Stimulated activated CD8-positive, alpha-beta memory T cell treated with anti-CD3 and anti-CD28 coated beads, Interleukin-12 subunit alpha, Interleukin-12 subunit beta, amount 100 ng/mL, for 1 hour (primary cell): Measurements from ENCODE around the gene BNC2.
"Not testable (repeated sequence)": the region's sequence is repeated elsewhere in the genome, so short reads cannot be mapped to it uniquely, and the experiment has no call there.

ENCODE experiments used
- DNase-seq: peaks from one replicate; pipeline ENCODE4 v3.0.0-alpha.2; 2020; ENCODE audit warnings: low read depth

Gene BNC2

DNA sequence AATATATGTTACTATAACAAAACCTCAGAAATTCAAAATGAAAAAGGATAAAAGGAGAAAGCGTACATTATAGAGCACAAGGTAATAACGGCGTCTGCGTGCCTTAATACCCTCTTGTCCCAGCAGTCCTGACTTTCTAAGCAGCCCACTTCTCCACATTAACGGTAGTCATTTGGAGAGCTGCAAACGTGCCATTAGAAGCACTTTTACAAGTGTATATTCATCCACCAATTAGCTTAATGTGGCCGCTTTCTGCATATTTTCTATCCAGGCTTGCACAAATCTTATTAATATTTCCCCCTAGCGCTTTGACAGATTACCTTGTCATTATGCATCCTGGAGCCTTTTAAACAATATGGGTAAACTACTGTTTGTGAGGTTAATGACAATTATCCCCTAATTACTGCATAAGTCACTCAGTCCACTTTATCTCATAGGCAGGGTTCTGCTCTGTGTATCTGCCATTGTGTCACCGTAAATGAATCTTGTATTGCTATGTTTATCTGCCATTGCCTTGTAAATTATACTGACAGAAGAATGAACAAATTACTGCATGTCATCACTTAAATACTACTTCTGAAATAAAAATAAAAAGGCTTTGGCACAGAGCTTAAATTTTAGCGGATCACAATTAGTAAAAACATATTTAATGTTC, 421.3 kb downstream of the BNC2 start:
- DNase-seq: no peak

DNA sequence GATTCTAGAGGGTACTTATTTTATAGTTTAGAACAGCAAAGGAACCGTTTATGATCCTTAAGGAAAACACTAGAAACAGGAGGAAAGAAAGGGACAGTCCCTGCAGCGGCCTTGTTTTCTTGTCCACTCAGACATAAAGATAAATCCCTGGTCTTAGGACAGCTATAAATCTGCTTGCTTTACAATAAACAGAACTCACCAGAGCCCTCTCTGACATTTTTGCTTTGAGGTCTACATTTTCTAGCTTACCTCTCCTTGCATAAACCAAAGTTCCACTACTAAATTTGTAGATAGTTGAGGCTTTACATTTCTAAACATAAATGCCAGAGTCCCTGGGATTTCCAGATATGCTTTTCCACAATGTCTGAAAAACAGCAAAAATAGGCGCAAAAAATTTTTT, 422.5 kb downstream of the BNC2 start:
- no peak for DNase-seq

- DNase-seq: no peak
Measured at GRCh38 chr9:16446636-16447035, 423.8 kb downstream of the BNC2 start.

DNA sequence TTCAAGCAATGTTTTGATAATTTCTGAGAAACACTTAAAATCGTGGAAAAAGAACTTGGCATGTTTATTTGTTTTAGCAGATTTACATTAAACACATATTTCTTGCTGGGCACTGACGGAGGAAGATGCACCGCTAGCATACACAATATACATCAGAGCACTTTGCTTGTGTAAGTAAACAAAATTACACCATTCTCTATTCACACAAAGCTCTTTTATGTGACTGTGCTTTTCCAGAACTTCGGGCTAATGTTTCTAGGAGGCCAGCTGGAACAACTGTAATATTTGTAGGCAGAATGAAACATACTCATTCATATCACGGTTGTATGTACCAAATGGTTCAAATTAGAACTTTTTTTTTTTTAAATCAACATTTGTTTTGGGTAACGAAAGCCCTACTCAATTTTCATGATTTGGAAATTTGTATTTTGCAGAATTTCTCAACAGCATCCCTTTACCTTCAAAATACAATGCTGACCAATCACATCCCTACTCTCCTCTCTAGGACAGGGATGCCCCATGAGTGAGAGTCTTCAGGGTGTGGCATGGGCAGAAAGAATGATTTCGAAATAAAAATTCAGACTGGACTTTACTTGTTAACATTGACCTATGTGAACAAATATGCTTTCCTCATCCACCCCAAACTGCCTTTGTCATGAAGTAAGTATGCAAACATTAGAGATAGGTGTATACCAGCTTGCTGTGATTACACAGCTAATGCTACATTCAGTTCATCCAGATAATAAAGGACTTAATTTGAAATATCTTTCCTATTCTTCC, 425.1 kb downstream of the BNC2 start:
- DNase-seq: no peak

DNA sequence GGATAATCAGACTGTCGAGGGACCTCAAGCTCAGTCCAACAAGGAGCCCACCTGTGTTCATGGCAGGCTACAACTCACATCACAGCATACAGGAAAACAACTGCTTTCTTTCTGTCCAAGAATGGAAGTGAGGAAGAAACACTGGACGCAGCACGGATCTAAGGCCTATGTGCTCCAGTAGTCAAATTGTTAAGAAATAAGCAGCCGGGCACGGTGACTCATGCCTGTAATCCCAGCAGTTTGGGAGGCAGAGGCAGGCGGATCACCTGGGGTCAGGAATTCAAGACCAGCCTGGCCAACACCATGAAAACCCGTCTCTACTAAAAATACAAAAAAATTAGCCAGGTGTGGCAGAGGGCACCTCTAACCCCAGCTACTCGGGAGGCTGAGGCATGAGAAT, 427.8 kb downstream of the BNC2 start:
- DNase-seq: no peak

- no peak for DNase-seq
Measured at GRCh38 chr9:16441791-16442190, 428.7 kb downstream of the BNC2 start.

GRCh38 chr9:16438831-16439230, 431.6 kb downstream of the BNC2 start:
- DNase-seq: not testable (repeated sequence)

DNA sequence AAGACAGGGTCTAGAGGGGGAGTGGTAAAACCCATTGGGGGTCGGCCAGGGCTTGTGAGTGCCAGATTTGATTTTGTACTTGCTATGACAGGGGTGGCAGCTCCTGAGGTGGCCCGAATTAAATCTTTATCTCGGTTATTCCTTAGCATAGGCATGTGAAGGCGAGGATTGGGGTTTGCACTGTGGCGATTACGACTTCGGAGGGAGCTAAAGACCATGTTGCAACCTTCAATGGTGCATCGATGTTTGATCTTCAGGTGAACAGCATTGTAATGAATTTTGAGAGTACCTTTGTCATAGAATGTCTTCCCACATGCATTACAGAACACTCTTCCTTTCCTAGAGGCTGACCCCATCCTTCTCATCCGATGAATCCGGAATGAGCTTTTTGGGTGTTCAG, 433.9 kb downstream of the BNC2 start:
- no peak for DNase-seq

DNA sequence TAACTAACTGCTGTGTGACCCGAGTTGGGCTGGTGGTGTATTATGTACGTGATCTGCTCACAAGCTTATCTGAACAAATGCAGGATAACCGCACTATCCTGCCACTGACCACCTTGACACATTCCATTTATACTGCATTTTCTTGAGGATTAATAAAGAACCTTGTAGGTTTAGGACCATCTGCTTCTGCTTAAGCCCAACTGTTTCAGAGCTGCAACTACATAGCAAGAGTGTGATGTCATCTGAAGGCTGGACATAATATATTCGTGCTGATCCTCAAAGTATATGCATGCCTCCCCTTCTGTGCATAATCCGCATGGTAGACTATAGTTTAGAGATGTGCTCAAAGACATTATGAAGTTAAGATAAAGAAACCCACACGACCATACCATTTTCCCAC, 435.9 kb downstream of the BNC2 start:
- no peak for DNase-seq

DNA sequence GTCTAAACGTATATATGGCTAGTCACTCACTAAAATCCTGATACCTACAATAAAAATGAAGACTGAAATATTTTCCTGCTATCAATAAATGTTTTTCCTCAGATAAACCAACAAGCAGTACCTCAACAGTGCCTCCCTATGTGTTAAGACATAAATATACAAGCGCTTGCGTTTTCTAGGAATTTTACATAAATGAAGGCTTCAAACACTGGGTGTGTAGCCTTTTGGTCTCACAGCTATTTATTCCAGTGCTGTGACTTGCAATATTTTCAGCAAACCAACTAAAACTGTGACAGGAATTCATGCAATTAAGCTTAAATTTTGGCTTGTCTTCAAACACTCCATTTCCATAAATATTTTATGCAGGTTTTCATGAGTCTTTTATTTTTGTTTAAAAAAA, 437.0 kb downstream of the BNC2 start:
- DNase-seq: no peak

- no peak for DNase-seq
Measured at GRCh38 chr9:16431666-16432392, 438.6 kb downstream of the BNC2 start.

GRCh38 chr9:16429671-16430070, 440.8 kb downstream of the BNC2 start:
- DNase-seq: no peak

DNA sequence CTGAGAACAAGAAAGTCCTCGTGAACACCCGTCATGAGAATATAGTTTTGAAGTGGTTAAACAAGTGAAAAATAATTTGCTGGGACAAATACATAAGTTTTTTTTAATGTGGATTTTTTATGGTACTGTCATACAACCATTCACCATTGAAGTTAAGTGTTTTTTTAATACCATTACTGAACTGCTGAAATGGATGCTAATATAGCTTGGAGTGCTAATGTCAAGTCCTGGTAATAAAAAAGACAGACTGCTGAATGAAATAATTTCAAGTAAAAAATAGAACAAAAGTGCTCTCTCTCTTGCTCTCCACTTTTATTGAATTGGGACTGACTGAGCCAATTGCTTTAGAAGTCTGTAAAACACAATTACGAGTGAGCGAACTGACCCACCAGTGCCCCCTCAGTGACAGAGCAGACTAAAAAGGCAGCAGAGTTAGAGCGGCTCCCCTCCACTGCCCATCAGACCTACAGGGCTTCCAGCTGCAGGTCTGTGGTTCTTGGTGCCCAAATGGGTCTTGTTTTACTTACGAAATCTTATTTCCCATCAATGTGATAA, 442.5 kb downstream of the BNC2 start:
- DNase-seq: no peak

- DNase-seq: no peak
Measured at GRCh38 chr9:16426716-16427115, 443.8 kb downstream of the BNC2 start.

GRCh38 chr9:16425562-16426231, 444.8 kb downstream of the BNC2 start:
- no peak for DNase-seq

- DNase-seq: no peak
Measured at GRCh38 chr9:16422114-16422513, 448.4 kb downstream of the BNC2 start.

DNA sequence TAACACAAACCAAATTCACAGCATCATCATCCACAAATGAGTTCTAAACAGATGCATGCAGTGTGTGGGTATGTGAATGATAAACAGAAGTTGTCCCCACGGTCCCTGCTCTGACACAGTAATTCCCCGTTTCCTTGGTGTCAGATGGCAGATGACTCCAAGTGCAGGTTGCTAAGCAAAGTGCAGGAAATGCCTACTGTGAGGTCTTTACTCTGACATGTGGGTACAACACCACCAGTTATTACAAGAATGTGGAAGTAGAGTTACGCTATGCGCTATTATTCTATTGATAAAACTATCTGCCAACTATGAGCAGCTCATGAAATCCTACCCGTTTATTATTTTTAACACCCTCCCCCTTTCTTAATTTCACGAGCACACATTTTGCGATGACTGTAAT, 448.9 kb downstream of the BNC2 start:
- no peak for DNase-seq

DNA sequence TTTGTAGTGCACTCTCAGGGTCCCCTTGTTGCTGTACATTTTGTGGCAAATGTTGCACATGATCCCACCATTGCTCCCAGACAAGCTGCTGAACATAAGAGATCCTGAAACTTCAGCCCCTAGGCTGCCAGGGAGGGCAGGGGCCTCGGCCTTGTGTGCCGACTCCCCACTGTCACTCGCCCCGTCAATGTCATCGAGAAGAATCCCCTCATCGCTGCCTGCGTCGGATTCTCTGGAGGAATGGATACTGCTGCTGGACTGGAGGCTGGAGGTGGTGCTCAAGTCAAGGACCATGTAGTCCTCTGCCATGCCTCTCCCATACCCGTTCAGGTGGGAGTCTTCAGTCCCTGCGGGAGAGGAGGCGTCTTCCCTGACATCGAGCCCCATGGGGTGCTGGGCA, 451.3 kb downstream of the BNC2 start:
- DNase-seq: no peak

GRCh38 chr9:16418721-16419120, 451.7 kb downstream of the BNC2 start:
- no peak for DNase-seq

- DNase-seq: no peak
Measured at GRCh38 chr9:16417749-16418148, 452.7 kb downstream of the BNC2 start.

DNA sequence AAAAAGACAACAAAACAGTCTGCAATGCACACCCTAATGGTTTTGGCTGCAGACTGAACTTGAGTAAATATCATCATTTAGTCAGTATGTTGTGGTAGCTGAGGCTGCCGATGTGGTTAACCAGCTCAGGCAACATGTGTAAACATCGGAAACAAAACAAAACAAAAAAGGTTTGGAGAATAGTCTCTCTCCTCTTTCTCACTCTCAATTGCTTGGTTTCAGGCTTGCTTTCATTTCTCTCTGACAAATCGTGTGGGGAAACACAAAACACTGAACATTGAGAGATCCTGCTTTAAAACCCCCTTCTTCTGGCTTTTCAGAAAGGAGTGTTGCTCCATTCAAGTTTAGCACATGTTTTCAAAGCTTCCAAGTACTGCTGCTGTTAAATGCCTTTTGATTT, 453.3 kb downstream of the BNC2 start:
- DNase-seq: no peak

DNA sequence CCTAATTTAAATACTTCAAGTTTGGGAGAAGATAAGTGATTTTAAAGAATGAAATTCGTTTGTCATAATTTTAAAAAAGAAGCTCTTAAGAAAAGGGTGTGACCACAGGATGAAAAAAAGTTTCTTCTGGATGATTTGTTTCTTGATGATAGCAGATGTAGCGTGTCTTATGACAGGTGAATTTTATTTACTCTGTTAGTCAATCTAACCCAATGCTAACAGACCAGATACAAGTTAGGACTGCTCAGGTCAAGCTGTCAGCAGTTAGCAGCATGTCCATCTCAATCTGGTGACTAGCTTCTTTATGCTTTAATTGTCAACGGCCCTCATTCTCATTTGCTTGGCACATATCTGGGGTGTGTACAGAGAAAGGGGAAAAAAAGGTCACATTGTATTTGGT, 456.0 kb downstream of the BNC2 start:
- no peak for DNase-seq
